Skin of body (tissue), 2 donors: Measurements from ENCODE around the gene RAB29. TPM values are rescaled to one million over a fixed set of nuclear protein-coding genes. Genes with fewer than 3 reads are reported as not detected.

Experiments
- DNase-seq: peaks from one replicate; lab custom pipeline; 2025; lab: John Stamatoyannopoulos, UW
- total RNA-seq: library from RNA; depleted of rRNA; stranded (reverse); fragments of >200 nt; gene quantifications from one replicate; pipeline ENCODE4 v1.2.3, GENCODE V29; 2014

The RAB29 gene
- total RNA-seq, 1 donor from 2014 or later, result 3.8 TPM

DNA sequence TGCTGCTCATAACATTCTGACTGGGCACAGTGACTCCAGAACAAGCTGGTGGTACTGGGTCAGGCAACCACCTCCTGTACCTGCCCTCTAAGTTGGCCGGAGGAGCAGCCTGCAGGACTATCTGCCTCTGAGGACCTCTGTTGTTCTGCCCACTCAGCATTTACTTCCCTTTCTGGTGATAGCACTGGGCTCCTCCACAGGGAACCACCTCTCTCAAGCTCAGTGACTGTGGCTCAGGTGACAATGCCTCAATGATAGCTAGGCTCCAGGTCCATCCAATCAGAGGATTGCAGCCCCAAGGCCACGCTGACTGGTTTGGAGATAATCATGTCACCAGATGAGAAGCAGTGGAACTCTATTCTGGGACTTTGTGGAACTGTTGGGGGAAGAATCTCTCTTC, 21.9 kb upstream of the RAB29 start:
- no peak for DNase-seq

DNA sequence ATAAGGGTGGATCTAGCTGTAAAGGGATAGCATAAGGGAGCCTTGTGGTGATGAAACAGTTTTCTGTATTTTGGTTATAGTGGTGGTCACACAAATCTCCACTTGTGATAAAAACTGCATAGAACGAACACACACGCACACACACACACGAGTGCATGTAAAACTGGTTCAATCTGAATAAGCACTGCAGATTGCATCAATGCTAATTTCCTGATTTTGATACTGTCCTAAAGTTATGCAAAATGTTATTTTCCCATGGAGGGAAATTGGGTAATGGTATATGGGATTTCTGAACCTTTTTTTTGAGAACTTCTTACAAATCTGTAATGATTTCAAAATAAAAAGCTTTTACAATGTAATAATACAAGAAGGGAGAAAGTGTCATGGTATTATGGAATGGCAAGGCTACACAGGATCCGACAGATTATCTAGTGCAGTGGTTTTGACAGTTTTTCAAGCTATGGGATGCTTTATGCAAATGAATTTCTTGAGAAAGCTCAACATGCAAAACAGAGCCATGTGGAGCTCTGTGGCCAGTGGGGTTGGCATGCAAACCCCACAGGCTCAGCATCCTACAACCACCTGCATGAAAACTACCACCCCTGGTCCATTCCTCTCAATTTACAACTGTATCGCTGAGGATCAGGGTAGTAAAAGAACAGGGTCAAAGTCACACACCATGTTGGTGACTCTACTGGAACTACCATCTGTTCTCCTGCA, 18.9 kb upstream of the RAB29 start:
- no peak for DNase-seq

- DNase-seq, result no peak
Observed at GRCh38 chr1:205792961-205793673, 17.8 kb upstream of the RAB29 start.

DNA sequence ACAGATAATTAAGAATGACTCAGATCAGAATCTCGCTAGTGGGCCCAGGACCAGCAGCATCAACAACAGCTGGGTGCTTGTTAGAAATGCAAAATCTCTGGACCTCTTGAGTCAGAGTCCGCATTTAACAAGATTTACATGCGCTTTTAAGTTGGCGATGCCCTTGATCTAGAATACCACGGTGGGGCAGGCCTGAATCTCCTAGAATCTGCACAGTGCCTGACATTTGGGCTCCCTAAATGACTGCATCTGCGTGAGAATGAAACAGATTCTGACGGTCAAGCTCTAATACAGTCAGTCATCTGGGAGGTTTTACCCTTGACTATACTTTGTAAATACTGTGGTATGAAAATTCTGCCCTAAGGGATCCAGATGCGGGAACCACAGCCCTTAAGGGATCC, 17.2 kb upstream of the RAB29 start:
- DNase-seq, result no peak

DNA sequence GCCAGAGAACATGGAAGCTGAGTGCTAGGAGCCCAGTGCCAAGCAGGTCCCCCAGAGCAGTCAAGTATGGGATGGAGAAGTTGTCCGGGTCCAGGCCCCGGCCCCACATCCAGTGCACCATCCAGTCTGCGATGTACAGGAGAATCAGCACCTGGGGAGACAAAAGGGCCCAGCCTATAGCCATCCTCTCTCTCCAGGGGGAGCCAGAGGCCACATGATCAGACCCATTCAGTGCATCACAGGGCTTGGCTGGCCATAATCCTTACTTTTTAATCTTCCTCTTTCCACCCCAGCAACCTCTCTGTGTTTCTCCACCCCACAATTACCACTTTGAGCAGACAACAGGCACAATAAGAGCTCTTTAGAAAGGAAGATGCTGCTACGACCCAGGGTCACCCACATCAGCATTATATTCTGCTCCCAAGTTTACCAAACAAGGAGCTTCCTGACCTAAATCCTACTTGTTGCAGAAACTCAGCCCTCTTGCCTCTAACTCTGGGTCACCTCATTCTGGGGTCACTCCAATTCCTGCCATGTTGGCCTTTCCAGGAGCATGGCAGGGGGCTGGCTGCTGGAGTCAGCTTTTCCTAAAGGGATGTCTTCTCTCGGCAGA, 16.4 kb upstream of the RAB29 start:
- DNase-seq, result no peak

- DNase-seq, result no peak
Observed at GRCh38 chr1:205787287-205787916, 12.1 kb upstream of the RAB29 start.

- DNase-seq, result no peak
Observed at GRCh38 chr1:205786601-205787000, 11.3 kb upstream of the RAB29 start.

- DNase-seq, result no peak
Observed at GRCh38 chr1:205785446-205785845, 10.2 kb upstream of the RAB29 start.

GRCh38 chr1:205783904-205784303, 8.6 kb upstream of the RAB29 start:
- DNase-seq, result no peak

GRCh38 chr1:205783433-205783795, 8.1 kb upstream of the RAB29 start:
- DNase-seq, result no peak

DNA sequence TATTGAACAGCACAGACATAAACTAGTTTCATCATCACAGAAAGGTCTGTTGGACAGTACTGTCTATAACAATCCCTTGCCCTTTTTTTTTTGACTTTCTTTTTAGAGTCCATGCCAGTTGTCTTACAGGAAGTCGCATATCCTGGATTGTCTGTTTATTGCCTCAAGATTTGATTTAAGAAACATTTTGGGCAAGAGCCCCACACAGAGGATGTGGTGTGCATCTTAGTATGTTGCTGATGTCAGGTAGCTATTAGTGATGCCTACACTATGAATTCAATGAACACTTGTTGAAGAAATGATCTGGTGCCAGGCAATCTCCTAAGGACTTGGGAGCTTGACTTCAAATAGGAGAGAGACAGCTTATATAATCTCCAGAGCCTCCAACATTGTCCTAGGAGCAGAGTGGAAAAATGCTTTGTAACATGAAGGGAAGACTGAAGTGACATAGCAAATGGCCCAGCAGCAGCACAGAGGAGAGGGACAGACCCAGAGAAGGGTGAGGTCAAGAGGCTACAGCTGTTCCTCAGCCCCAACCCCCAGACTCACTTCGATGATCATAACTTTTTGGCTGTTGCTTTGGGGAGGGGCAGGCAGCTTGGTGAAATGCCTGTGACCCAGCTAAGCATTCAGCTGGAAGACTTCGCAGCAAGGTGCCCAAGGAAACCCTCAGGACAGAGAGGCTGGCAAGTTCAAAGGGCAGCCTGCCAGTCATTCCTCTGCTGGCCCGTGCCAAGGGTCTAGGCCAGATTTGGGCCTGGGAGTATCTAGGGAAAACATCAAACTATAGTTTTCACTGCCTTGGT, 7.5 kb upstream of the RAB29 start:
- no peak for DNase-seq

DNA sequence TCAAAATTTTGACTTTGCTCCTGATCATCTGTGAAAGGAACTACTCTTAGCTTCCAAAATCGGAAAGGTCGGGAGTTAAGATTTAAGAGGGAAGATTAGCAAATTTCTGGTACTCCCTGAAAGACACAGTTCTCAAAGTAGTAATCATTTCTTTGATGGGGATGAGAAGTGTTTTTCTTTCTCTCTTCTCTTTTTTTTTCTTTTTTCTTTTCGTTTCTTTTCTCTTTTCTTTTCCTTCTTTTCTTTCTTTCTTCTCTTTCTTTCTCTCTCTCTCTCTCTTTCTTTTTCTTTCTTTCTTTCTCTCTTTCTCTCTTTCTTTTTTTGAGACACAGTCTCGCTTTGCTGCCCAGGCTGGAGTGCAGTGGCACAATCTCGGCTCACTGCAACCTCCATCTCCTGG, 5.1 kb upstream of the RAB29 start:
- DNase-seq, result no peak

- no peak for DNase-seq
Observed at GRCh38 chr1:205777994-205778393, 2.7 kb upstream of the RAB29 start.

- DNase-seq, result no peak
Observed at GRCh38 chr1:205775717-205776056, 405 bp upstream of the RAB29 start.

DNA sequence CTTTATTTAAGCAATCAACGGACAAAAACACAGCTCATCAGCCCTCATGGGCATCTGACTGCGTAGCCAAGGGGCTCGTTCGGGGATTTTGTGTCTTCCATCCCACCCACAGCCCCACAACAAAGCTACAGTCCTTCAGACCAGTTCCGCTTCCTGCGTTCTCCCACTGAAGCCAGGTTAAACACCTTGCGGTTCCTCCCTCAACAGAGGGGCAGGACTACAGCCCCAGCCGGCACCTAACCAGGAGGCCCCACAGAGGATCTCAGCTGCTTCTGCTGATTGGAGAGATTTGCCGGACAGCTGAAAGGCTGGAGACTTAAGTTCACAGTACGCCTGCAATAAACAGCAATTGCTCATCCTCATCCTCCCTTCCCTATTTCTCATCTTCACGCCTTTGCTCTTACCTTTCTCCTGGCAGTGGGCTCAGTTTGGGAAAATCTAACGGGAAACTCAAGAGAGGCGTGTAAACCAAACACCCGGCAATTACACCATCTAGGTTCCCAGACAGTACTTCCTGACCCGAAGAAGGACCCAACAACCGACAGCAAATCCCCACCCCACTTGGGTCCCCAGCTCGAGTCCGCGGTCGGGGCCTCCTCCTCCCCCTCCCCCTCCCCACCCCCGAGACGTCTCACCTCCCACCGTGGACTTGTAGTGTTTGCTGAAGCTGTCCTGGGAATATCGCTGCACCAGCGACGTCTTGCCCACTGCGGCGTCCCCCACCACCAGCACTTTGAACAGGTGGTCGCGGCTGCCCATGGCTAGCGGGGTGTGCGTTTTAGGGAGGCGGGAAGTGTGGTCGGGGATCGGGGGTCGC, 876 bp downstream of the RAB29 start:
- DNase-seq, result no peak

GRCh38 chr1:205772607-205773032, 2.7 kb downstream of the RAB29 start:
- DNase-seq, result no peak

- DNase-seq, result no peak
Observed at GRCh38 chr1:205770618-205771017, 4.7 kb downstream of the RAB29 start.

- no peak for DNase-seq
Observed at GRCh38 chr1:205769641-205770365, 5.5 kb downstream of the RAB29 start.

DNA sequence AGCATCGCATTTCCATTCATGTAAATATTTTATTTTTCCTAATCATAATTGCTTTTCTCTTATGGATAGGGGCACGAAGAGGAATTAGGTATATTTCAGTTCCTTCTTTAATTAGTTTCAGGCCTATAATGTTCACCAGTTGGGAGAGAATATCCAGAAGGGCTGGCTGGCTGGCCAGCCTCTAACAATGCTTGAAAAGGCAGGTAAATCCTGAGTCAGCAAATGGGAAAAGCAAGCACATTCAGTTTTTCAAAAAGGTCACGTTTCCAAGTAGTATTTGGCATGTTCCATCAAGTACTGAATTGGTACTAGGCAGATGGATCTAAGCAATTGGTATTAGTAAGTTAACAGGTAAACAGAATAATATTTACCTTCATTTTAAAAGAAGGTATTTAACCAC, 8.0 kb downstream of the RAB29 start:
- DNase-seq, result no peak

GRCh38 chr1:205766570-205766969, 8.7 kb downstream of the RAB29 start:
- DNase-seq, result no peak
